HG02970 (cell line): ENCODE data around the gene SRD5A1.
"Not testable (repeated sequence)": the region's sequence is repeated elsewhere in the genome, so short reads cannot be mapped to it uniquely, and the experiment has no call there.

ENCODE experiments used
- ATAC-seq: cut with Tn5 transposase; IDR thresholded peaks from one replicate; pipeline ENCODE4 v1.9.1; 2021; ENCODE audit warnings: mild to moderate bottlenecking, moderate library complexity, moderate number of reproducible peaks; ENCODE audit not compliant: unreplicated experiment, low FRiP score

Gene SRD5A1

GRCh38 chr5:6637590-6637989 lies 4.3 kb downstream of the SRD5A1 start:
- ATAC-seq = no peak

GRCh38 chr5:6638236-6638635 lies 5.0 kb downstream of the SRD5A1 start:
- no peak for ATAC-seq

GRCh38 chr5:6642655-6643054 lies 9.4 kb downstream of the SRD5A1 start:
- no peak for ATAC-seq

GRCh38 chr5:6644794-6645241 lies 11.6 kb downstream of the SRD5A1 start:
- no peak for ATAC-seq

GRCh38 chr5:6645571-6646362 lies 12.5 kb downstream of the SRD5A1 start:
- ATAC-seq = not testable (repeated sequence)

GRCh38 chr5:6649186-6649585 lies 15.9 kb downstream of the SRD5A1 start:
- ATAC-seq = no peak

GRCh38 chr5:6649681-6650080 lies 16.4 kb downstream of the SRD5A1 start:
- ATAC-seq = no peak

- peak; percentile 64 for ATAC-seq
Observed at GRCh38 chr5:6652025-6652424, 18.8 kb downstream of the SRD5A1 start.

- ATAC-seq = no peak
Observed at GRCh38 chr5:6655432-6655831, 22.2 kb downstream of the SRD5A1 start.

- ATAC-seq = no peak
Observed at GRCh38 chr5:6656680-6657079, 23.4 kb downstream of the SRD5A1 start.

GRCh38 chr5:6659941-6660684 lies 26.9 kb downstream of the SRD5A1 start:
- peak; percentile 71 for ATAC-seq

- ATAC-seq = peak; percentile 32
Observed at GRCh38 chr5:6660688-6661087, 27.4 kb downstream of the SRD5A1 start.

GRCh38 chr5:6666762-6667161 lies 33.5 kb downstream of the SRD5A1 start:
- no peak for ATAC-seq

GRCh38 chr5:6667648-6668047 lies 34.4 kb downstream of the SRD5A1 start:
- no peak for ATAC-seq

GRCh38 chr5:6668717-6669116 lies 35.5 kb downstream of the SRD5A1 start:
- not testable (repeated sequence) for ATAC-seq

- ATAC-seq = no peak
Observed at GRCh38 chr5:6673031-6673430, 39.8 kb downstream of the SRD5A1 start.

GRCh38 chr5:6673963-6674362 lies 40.7 kb downstream of the SRD5A1 start:
- ATAC-seq = no peak

GRCh38 chr5:6674421-6674820 lies 41.2 kb downstream of the SRD5A1 start:
- no peak for ATAC-seq

GRCh38 chr5:6674886-6675285 lies 41.6 kb downstream of the SRD5A1 start:
- no peak for ATAC-seq

GRCh38 chr5:6675784-6676491 lies 42.7 kb downstream of the SRD5A1 start:
- no peak for ATAC-seq

- ATAC-seq = no peak
Observed at GRCh38 chr5:6676702-6677101, 43.5 kb downstream of the SRD5A1 start.
